PC-9 (cell line): ENCODE measurements around the gene MIA.
"Not testable (repeated sequence)": the region's sequence is repeated elsewhere in the genome, so short reads cannot be mapped to it uniquely, and the experiment has no call there.

Experiments
- CTCF ChIP-seq: fragments of 200-600 bp; sonication (generic); conservative IDR thresholded peaks from 2 replicates; pipeline ENCODE4 v1.6.1; 2017; ENCODE audit warnings: mixed run types, antibody characterized with exemption, mild to moderate bottlenecking, moderate library complexity
- EZH2 ChIP-seq: fragments of 200-600 bp; sonication (generic); IDR thresholded peaks from 2 replicates; pipeline ENCODE4 v1.8.0; 2017; ENCODE audit warnings: antibody characterized with exemption, low read depth

- not testable (repeated sequence) for TF ChIP-seq CTCF, EZH2
Measured at GRCh38 chr19:40766385-40766784, 8.9 kb upstream of the MIA start.
